Measurements from ENCODE around the gene SLC25A19. TPM values are rescaled to one million over a fixed set of nuclear protein-coding genes. Genes with fewer than 3 reads are reported as not detected.

Gene SLC25A19
- total and polyA plus RNA-seq, 3 donors from 2014 or later, result 34.3 to 98.0 (median 44.6) TPM

DNA sequence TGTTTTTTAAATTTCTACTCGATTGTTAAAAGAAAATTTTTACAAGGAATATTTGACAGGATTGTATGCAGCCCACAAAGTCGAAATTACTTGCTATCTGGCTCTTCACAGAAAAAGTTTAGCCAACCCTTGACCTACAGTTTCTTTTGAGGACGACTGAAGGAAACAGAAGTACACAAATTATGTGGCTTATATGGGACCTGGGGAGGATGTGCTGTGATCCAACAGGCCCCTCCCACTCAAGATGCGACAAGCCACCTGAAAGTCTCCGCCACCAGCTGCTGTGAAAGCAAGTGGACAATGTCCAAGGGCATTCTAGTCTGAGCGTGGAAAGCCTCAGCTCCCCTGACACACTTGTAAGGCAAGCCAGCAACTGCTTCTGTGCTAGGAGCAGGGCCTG, 42.4 kb upstream of the SLC25A19 start:
- WGBS, 2 donors, result 55 to 57% methylated on average over 5 to 6 of the region's 6 CpGs
- H3K27ac ChIP-seq, result no peak overlapping the region
- no peaks in the 10 kb centered on the region for H3K36me3 ChIP-seq (ENCODE audit: low read depth, missing control alignments)
- intact Hi-C loops (cut with DNase I; ENCODE audit: low total_unique reads), result no loop called here
- no peaks in the 10 kb centered on the region for H3K9me3 ChIP-seq
- H3K4me3 ChIP-seq, result no peak overlapping the region
- TF ChIP-seq, protein P1, sequence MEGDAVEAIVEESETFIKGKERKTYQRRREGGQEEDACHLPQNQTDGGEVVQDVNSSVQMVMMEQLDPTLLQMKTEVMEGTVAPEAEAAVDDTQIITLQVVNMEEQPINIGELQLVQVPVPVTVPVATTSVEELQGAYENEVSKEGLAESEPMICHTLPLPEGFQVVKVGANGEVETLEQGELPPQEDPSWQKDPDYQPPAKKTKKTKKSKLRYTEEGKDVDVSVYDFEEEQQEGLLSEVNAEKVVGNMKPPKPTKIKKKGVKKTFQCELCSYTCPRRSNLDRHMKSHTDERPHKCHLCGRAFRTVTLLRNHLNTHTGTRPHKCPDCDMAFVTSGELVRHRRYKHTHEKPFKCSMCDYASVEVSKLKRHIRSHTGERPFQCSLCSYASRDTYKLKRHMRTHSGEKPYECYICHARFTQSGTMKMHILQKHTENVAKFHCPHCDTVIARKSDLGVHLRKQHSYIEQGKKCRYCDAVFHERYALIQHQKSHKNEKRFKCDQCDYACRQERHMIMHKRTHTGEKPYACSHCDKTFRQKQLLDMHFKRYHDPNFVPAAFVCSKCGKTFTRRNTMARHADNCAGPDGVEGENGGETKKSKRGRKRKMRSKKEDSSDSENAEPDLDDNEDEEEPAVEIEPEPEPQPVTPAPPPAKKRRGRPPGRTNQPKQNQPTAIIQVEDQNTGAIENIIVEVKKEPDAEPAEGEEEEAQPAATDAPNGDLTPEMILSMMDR (IDR thresholded peaks at IDR 0.05), result no peak
- TF ChIP-seq POLR2A (IDR thresholded peaks at IDR 0.05), result no peak
- DNase-seq, result no peak
- peaks cover 8% of the 10 kb centered on the region for H3K4me1 ChIP-seq
- no peaks in the 10 kb centered on the region for H3K27me3 ChIP-seq

DNA sequence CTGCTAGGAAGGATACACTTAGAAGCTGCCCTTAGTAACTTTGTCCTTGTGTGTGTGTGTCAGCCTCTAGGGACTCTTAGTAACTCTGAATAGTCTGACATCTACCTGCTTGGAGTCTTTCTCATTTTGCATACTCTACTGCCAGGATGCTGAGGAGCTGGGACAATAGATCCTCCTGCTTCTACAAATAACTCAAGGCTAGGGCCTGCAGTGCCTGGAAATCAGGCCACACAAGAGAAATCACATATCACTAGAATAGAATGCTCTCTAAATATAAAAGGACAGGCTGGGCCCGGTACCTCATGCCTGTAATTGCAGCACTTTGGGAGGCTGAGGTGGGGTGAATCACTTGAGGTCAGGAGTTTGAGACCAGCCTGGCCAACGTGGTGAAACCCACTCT, 38.5 kb upstream of the SLC25A19 start:
- WGBS, 2 donors, result 56 to 79% methylated on average over 2 of the region's 2 CpGs
- Histone ChIP-seq H3K36me3 (ENCODE audit: low read depth, missing control alignments) (no peaks in the 10 kb centered on the region), H3K4me1 (peaks cover 8% of the 10 kb centered on the region), H3K27me3 (no peaks in the 10 kb centered on the region), H3K9me3 (no peaks in the 10 kb centered on the region), H3K4me3 (no peak overlapping the region), H3K27ac (no peak overlapping the region)
- DNase-seq, result no peak
- intact Hi-C loops (cut with DNase I; ENCODE audit: low total_unique reads), result no loop called here
- no peak for TF ChIP-seq POLR2A (IDR thresholded peaks at IDR 0.05)
- TF ChIP-seq, protein P1 (IDR thresholded peaks at IDR 0.05), result no peak

GRCh38 chr17:75326226-75326848, 37.1 kb upstream of the SLC25A19 start:
- intact Hi-C loops (cut with DNase I; ENCODE audit: low total_unique reads), result no loop called here
- no peak overlapping the region for H3K27ac ChIP-seq
- no peak overlapping the region for H3K4me3 ChIP-seq
- no peaks in the 10 kb centered on the region for H3K36me3 ChIP-seq (ENCODE audit: low read depth, missing control alignments)
- H3K9me3 ChIP-seq, result no peaks in the 10 kb centered on the region
- 76 to 77% methylated on average over 5 of the region's 5 CpGs for WGBS, 2 donors
- TF ChIP-seq POLR2A (IDR thresholded peaks at IDR 0.05), result no peak
- TF ChIP-seq, protein P1 (IDR thresholded peaks at IDR 0.05), result no peak
- no peaks in the 10 kb centered on the region for H3K27me3 ChIP-seq
- no peak for DNase-seq
- peaks cover 7% of the 10 kb centered on the region for H3K4me1 ChIP-seq

- WGBS, 2 donors, result 67 to 84% methylated on average over 7 of the region's 7 CpGs
- TF ChIP-seq POLR2A (IDR thresholded peaks at IDR 0.05), result no peak
- TF ChIP-seq, protein P1 (IDR thresholded peaks at IDR 0.05), result no peak
- H3K27me3 ChIP-seq, result no peaks in the 10 kb centered on the region
- H3K9me3 ChIP-seq, result no peaks in the 10 kb centered on the region
- H3K4me1 ChIP-seq, result peaks cover 2% of the 10 kb centered on the region
- DNase-seq, result no peak
- no peak overlapping the region for H3K27ac ChIP-seq
- intact Hi-C loops (cut with DNase I; ENCODE audit: low total_unique reads), result no loop called here
- no peaks in the 10 kb centered on the region for H3K36me3 ChIP-seq (ENCODE audit: low read depth, missing control alignments)
- no peak overlapping the region for H3K4me3 ChIP-seq
Observed at GRCh38 chr17:75325827-75326225, 36.6 kb upstream of the SLC25A19 start.

- TF ChIP-seq, protein P1 (IDR thresholded peaks at IDR 0.05), result no peak
- no peak for TF ChIP-seq POLR2A (IDR thresholded peaks at IDR 0.05)
- H3K27me3 ChIP-seq, result no peaks in the 10 kb centered on the region
- H3K27ac ChIP-seq, result no peak overlapping the region
- no peaks in the 10 kb centered on the region for H3K4me1 ChIP-seq
- 87 to 90% methylated on average over 6 of the region's 6 CpGs for WGBS, 2 donors
- intact Hi-C loops (cut with DNase I; ENCODE audit: low total_unique reads), result no loop called here
- no peaks in the 10 kb centered on the region for H3K36me3 ChIP-seq (ENCODE audit: low read depth, missing control alignments)
- no peak overlapping the region for H3K4me3 ChIP-seq
- H3K9me3 ChIP-seq, result no peaks in the 10 kb centered on the region
- DNase-seq, result no peak
Observed at GRCh38 chr17:75325348-75325747, 36.1 kb upstream of the SLC25A19 start.
